Body of pancreas (tissue), 4 donors: ENCODE results near the gene FBXO27. TPM values are rescaled to one million over a fixed set of nuclear protein-coding genes. Genes with fewer than 3 reads are reported as not detected.

ENCODE experiments used
- ATAC-seq: fragments of 150-250 bp; one replicate; pipeline ENCODE4 v1.9.1; 2016
- DNase-seq, 4 donors: peaks; one replicate each; pipeline ENCODE4 v3.0.0-alpha.2; 2019
- H3K27ac ChIP-seq, 4 donors: fragments of 200-600 bp; sonication (generic); 1 replicate in 3 of 4; 2 replicates in 1 of 4; pipeline versions ENCODE4 v1.5.1 to v1.6.1; 2016 to 2019; ENCODE audit warnings: mild to moderate bottlenecking in 1 of 4, mixed read lengths in 1 of 4, moderate library complexity in 1 of 4
- H3K27me3 ChIP-seq, 2 donors: fragments of 200-600 bp; sonication (generic); one replicate each; pipeline ENCODE4 v1.6.0; 2016; ENCODE audit warnings: mild to moderate bottlenecking in 1 of 2
- H3K36me3 ChIP-seq, 2 donors: fragments of 200-600 bp; sonication (generic); replicated peaks in 1 of 2; 2 replicates each; pipeline ENCODE4 v1.5.1; 2016; ENCODE audit warnings: low read depth in 2 of 2; ENCODE audit not compliant: insufficient read depth in 1 of 2
- H3K4me1 ChIP-seq: fragments of 200-600 bp; sonication (generic); one replicate; pipeline ENCODE4 v1.6.0; 2016
- H3K4me3 ChIP-seq, 2 donors: fragments of 200-600 bp; sonication (generic); 1 replicate in 1 of 2; 2 replicates in 1 of 2; pipeline ENCODE4 v1.5.1; 2016 to 2019
- H3K9me3 ChIP-seq, 3 donors: fragments of 200-600 bp; sonication (generic); 1 replicate in 2 of 3; 2 replicates in 1 of 3; pipeline ENCODE4 v1.5.1; 2016
- CTCF ChIP-seq, 7 experiments: fragments of 450-650 bp in 4 of 7; fragments of 200-600 bp in 3 of 7; sonication (generic) in 3 of 7; IDR thresholded peaks; one replicate each; pipeline ENCODE4 v1.5.1; 2016 to 2019; ENCODE audit warnings: antibody characterized with exemption in 7 of 7
- POLR2A ChIP-seq, 3 donors: fragments of 450-650 bp; IDR thresholded peaks; one replicate each; pipeline ENCODE4 v1.6.1; 2016; ENCODE audit warnings: antibody characterized with exemption in 3 of 3, mild to moderate bottlenecking in 2 of 3
- WGBS, 2 donors: methylation state at CpG; one replicate each; pipeline ENCODE4 v1.1.5; 2017; 5-methylcytosine and 5-hydroxymethylcytosine counted together
- intact Hi-C: fragments of 100-400 bp; cut with DNase I; formaldehyde crosslinking; loops from one replicate; pipeline ENCODE4 v1.15.1; 2023
- total RNA-seq, 2 donors: library from RNA; depleted of rRNA; stranded (reverse); fragments of >200 nt; gene quantifications; one replicate each; pipeline ENCODE4 v1.1.0, GENCODE V29; 2016

Gene FBXO27
- total RNA-seq, result 1 to 10 TPM in 1 of 2 donors, under 1 TPM in 1; 0.52 to 4.3 TPM

GRCh38 chr19:39032063-39032918, at the start of gene FBXO27:
FBXO27 (minus strand) TSS chr19:39032549; CDS start chr19:39032227, 322 bp downstream.
- H3K4me3 ChIP-seq, result peak within 1 kb of the TSS; percentile 29 to 67
- H3K4me1 ChIP-seq, result peaks cover 22% of the 10 kb centered on the region
- H3K9me3 ChIP-seq, result no peaks in the 10 kb centered on the region
- peak within 1 kb of the TSS; percentile 69 to 85 (median 81) for H3K27ac ChIP-seq
- no peaks in the 10 kb centered on the region for H3K36me3 ChIP-seq
- TF ChIP-seq CTCF (IDR thresholded peaks at IDR 0.05), result peak in 2 of 7 experiments; percentile 2 to 8
- no peak for TF ChIP-seq POLR2A (IDR thresholded peaks at IDR 0.05)
- intact Hi-C loops, result no loop called here
- DNase-seq, result peak in 3 of 4 donors; percentile 11 to 31 (median 23)
- WGBS, 2 donors, result 9 to 13% methylated on average over 29 to 56 of the region's 66 CpGs
- no peaks in the 10 kb centered on the region for H3K27me3 ChIP-seq
- no peak for ATAC-seq

GRCh38 chr19:39080431-39080830, 48.1 kb upstream of the FBXO27 start:
- WGBS, 2 donors, result 45 to 55% methylated on average over 3 of the region's 3 CpGs
- no peak overlapping the region for H3K4me3 ChIP-seq
- DNase-seq (no peak), ATAC-seq (no peak)
- H3K9me3 ChIP-seq, result no peaks in the 10 kb centered on the region
- H3K27me3 ChIP-seq, result peaks cover 0 to 6% of the 10 kb centered on the region in 2 donors
- intact Hi-C loops, result no loop called here
- H3K36me3 ChIP-seq, result no peaks in the 10 kb centered on the region
- no peak for TF ChIP-seq CTCF (IDR thresholded peaks at IDR 0.05)
- no peak for TF ChIP-seq POLR2A (IDR thresholded peaks at IDR 0.05)
- H3K4me1 ChIP-seq, result peaks cover 10% of the 10 kb centered on the region
- H3K27ac ChIP-seq, result no peak overlapping the region

- Histone ChIP-seq H3K4me1 (peaks cover 7% of the 10 kb centered on the region), H3K36me3 (no peaks in the 10 kb centered on the region), H3K9me3 (no peaks in the 10 kb centered on the region), H3K27ac (no peak overlapping the region), H3K4me3 (no peak overlapping the region), H3K27me3 (no peaks in the 10 kb centered on the region)
- WGBS, 2 donors, result 39 to 48% methylated on average over 6 to 7 of the region's 7 CpGs
- DNase-seq (no peak), ATAC-seq (no peak)
- intact Hi-C loops, result no loop called here
- TF ChIP-seq POLR2A (IDR thresholded peaks at IDR 0.05) (no peak), CTCF (IDR thresholded peaks at IDR 0.05) (no peak)
These were observed 46.3 kb upstream of the FBXO27 start for GRCh38 chr19:39078436-39079200.

GRCh38 chr19:39077323-39077722, 45.0 kb upstream of the FBXO27 start:
- ATAC-seq, result no peak
- no peak overlapping the region for H3K4me3 ChIP-seq
- TF ChIP-seq CTCF (IDR thresholded peaks at IDR 0.05) (no peak), POLR2A (IDR thresholded peaks at IDR 0.05) (no peak)
- H3K36me3 ChIP-seq, result no peaks in the 10 kb centered on the region
- intact Hi-C loops, result no loop called here
- H3K27ac ChIP-seq, result no peak overlapping the region
- no peak for DNase-seq
- H3K9me3 ChIP-seq, result no peaks in the 10 kb centered on the region
- WGBS, 2 donors, result 59 to 65% methylated on average over 6 to 11 of the region's 11 CpGs
- no peaks in the 10 kb centered on the region for H3K27me3 ChIP-seq
- no peaks in the 10 kb centered on the region for H3K4me1 ChIP-seq
